Hepatocyte (in vitro differentiated cells): ENCODE results near the gene RPL10A.

ENCODE experiments used
- EZH2 ChIP-seq: fragments of 200-600 bp; sonication (generic); IDR thresholded peaks from 2 replicates; pipeline ENCODE4 v1.6.1; 2016; ENCODE audit warnings: antibody characterized with exemption, mild to moderate bottlenecking, borderline replicate concordance
- TF ChIP-seq, protein P1 (sequence below): fragments of 200-600 bp; sonication (generic); IDR thresholded peaks from 2 replicates; pipeline ENCODE4 v1.5.1; 2016; ENCODE audit warnings: antibody characterized with exemption, mild to moderate bottlenecking; ENCODE audit not compliant: poor library complexity

DNA sequence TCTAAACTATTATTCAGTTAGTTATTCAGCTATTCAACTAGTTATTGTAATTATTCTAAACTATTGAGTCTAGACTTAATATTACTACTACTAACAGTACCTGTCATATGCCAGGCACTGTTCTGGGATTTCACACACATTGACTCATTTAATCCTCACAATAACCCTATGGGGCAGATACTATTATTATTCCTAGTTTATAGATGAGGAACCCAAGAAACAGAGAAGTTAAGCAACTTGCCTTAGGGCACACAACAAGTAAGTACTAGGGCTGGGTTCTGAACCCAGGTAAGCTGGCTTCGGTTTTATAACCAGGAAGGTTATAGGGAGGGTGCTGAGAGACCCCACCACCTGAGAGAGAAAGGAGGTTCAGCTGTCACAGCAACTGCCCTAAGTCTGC lies 20.9 kb downstream of the RPL10A start:
- TF ChIP-seq, protein P1, sequence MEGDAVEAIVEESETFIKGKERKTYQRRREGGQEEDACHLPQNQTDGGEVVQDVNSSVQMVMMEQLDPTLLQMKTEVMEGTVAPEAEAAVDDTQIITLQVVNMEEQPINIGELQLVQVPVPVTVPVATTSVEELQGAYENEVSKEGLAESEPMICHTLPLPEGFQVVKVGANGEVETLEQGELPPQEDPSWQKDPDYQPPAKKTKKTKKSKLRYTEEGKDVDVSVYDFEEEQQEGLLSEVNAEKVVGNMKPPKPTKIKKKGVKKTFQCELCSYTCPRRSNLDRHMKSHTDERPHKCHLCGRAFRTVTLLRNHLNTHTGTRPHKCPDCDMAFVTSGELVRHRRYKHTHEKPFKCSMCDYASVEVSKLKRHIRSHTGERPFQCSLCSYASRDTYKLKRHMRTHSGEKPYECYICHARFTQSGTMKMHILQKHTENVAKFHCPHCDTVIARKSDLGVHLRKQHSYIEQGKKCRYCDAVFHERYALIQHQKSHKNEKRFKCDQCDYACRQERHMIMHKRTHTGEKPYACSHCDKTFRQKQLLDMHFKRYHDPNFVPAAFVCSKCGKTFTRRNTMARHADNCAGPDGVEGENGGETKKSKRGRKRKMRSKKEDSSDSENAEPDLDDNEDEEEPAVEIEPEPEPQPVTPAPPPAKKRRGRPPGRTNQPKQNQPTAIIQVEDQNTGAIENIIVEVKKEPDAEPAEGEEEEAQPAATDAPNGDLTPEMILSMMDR = no peak
- TF ChIP-seq EZH2 = no peak
